ENCODE results near the gene ARHGAP18.
A peak's percentile ranks its signal among the peaks of the same experiment; 100 is the strongest.

The ARHGAP18 gene

DNA sequence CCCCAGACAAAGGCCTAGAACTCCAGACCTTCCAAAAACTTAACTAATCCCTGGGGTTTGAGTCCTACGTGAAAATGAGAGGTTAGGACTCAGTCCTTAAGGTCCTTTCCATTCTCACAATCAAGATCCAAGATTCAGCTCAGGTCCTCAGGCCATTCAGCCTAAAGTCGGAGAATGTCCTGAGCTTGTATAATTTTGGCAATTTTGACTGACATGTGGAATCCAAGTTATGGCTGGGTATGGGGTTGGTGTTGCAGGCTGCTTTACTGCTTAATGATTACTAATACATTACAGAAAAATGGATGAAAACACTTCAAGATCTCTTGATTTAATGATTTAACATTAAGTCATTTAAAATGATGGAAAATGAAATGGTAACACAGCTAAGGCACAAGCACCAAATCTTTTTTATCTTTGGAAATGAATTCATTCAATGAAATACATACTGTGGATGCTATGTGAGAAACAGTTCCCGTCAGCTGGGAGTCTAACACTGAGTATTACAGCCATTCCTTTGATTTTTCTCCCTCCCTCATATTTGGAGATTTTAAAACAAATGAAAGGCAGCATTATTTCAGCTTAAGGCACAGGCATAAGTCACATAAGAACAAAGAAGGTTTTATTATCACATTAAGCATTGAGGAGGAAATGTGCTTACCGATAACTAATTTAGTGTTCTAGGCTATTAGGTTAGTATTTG, 1.3 kb downstream of the ARHGAP18 start:
- Mint-ChIP-seq H3K27ac (no peak overlapping the region), H3K36me3 (ENCODE audit: low read depth) (peaks cover 14% of the 10 kb centered on the region), H3K27me3 (ENCODE audit: low read depth) (peaks cover 4% of the 10 kb centered on the region), H3K9me3 (no peaks in the 10 kb centered on the region), H3K4me1 (ENCODE audit: low read depth) (peaks cover 38% of the 10 kb centered on the region), H3K4me3 (peak overlapping the region; percentile 96)

DNA sequence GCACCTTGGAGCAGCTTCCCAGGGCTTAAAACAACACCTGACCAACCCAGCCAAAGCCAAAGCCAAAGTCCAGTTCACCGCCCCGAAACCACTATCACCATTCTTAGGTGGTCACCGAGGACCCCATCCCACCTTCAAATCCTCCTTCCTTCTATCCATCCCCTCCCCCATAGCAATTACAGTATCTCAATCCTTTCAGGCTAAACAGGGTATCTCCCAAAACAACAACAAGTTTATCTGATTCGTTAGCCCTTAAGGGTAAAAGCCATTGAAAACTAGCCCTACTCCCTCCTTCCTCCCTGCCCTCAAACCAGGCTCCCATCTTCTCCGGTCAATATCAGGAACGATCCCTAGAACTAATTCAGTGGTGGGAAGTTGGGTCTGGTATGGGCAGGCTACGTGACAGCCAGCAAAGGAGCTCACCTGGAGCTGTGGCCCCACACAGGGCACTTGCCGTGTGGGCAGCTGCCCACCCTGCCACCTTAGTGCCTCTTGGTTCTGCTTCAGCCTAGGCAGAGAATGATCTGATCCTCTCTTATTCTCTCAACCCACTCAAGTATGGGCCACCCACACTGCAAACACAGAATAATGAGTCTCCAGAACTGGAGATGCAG, 2.0 kb downstream of the ARHGAP18 start:
- Mint-ChIP-seq H3K4me1 (ENCODE audit: low read depth) (peaks cover 38% of the 10 kb centered on the region), H3K4me3 (no peak overlapping the region), H3K27ac (peak overlapping the region; percentile 13), H3K9me3 (no peaks in the 10 kb centered on the region), H3K27me3 (ENCODE audit: low read depth) (peaks cover 4% of the 10 kb centered on the region), H3K36me3 (ENCODE audit: low read depth) (peaks cover 14% of the 10 kb centered on the region)

DNA sequence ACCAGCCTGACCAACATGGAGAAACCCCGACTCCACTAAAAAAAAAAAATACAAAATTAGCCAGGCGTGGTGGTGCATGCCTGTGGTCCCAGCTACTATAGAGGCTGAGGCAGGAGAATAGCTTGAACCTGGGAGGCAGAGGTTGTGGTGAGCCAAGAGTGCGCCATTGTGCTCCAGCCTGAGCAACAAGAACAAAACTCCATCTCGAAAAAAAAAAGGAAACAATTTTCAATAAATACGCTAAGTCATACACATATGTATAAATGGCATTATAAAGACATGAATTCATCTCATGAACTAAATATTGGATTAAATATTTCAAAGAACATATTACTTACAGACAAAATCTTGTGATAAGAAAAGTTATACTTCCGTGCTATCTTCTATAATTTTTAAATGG, 2.9 kb downstream of the ARHGAP18 start:
- Mint-ChIP-seq H3K4me3 (no peak overlapping the region), H3K27ac (no peak overlapping the region), H3K9me3 (no peaks in the 10 kb centered on the region), H3K36me3 (ENCODE audit: low read depth) (peaks cover 15% of the 10 kb centered on the region), H3K4me1 (ENCODE audit: low read depth) (peaks cover 43% of the 10 kb centered on the region), H3K27me3 (ENCODE audit: low read depth) (peaks cover 4% of the 10 kb centered on the region)

- Mint-ChIP-seq H3K36me3 (ENCODE audit: low read depth) (peaks cover 15% of the 10 kb centered on the region), H3K27me3 (ENCODE audit: low read depth) (no peaks in the 10 kb centered on the region), H3K27ac (no peak overlapping the region), H3K4me1 (ENCODE audit: low read depth) (peaks cover 34% of the 10 kb centered on the region), H3K4me3 (no peak overlapping the region), H3K9me3 (no peaks in the 10 kb centered on the region)
These were observed 4.8 kb downstream of the ARHGAP18 start for GRCh38 chr6:129705212-129705611.

- Mint-ChIP-seq H3K27ac (no peak overlapping the region), H3K36me3 (ENCODE audit: low read depth) (peaks cover 14% of the 10 kb centered on the region), H3K27me3 (ENCODE audit: low read depth) (no peaks in the 10 kb centered on the region), H3K9me3 (no peaks in the 10 kb centered on the region), H3K4me1 (ENCODE audit: low read depth) (peaks cover 32% of the 10 kb centered on the region), H3K4me3 (no peak overlapping the region)
These were observed 5.3 kb downstream of the ARHGAP18 start for GRCh38 chr6:129704708-129705107.

GRCh38 chr6:129701721-129702455, 8.1 kb downstream of the ARHGAP18 start:
- no peak overlapping the region for H3K4me3 Mint-ChIP-seq
- no peaks in the 10 kb centered on the region for H3K27me3 Mint-ChIP-seq (ENCODE audit: low read depth)
- peaks cover 11% of the 10 kb centered on the region for H3K36me3 Mint-ChIP-seq (ENCODE audit: low read depth)
- H3K27ac Mint-ChIP-seq, result no peak overlapping the region
- no peaks in the 10 kb centered on the region for H3K9me3 Mint-ChIP-seq
- peaks cover 22% of the 10 kb centered on the region for H3K4me1 Mint-ChIP-seq (ENCODE audit: low read depth)

DNA sequence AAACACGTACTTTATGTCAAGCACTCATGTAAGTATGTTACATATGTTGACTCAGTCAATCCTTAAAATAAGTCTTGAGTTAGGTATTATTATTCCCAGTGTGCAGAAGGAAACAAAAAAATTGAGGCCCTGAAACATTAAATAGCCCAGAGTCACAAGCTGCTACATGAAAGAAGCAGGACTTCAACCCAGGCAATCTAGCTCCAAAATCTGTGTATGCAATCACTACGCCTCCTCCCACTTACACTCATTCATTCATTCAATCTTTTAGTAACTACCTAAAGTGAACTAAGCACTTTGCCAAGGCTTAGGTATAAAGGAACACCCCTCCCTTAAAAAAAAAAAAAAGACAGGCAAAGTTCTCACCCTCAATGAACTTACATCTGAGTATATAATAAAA, 9.3 kb downstream of the ARHGAP18 start:
- Mint-ChIP-seq H3K27me3 (ENCODE audit: low read depth) (no peaks in the 10 kb centered on the region), H3K9me3 (no peaks in the 10 kb centered on the region), H3K36me3 (ENCODE audit: low read depth) (peaks cover 13% of the 10 kb centered on the region), H3K27ac (no peak overlapping the region), H3K4me1 (ENCODE audit: low read depth) (peaks cover 34% of the 10 kb centered on the region), H3K4me3 (no peak overlapping the region)

- no peaks in the 10 kb centered on the region for H3K9me3 Mint-ChIP-seq
- peaks cover 35% of the 10 kb centered on the region for H3K4me1 Mint-ChIP-seq (ENCODE audit: low read depth)
- no peaks in the 10 kb centered on the region for H3K27me3 Mint-ChIP-seq (ENCODE audit: low read depth)
- H3K36me3 Mint-ChIP-seq (ENCODE audit: low read depth), result peaks cover 7% of the 10 kb centered on the region
- no peak overlapping the region for H3K27ac Mint-ChIP-seq
- H3K4me3 Mint-ChIP-seq, result no peak overlapping the region
These were observed 10.3 kb downstream of the ARHGAP18 start for GRCh38 chr6:129699659-129700058.

GRCh38 chr6:129698430-129698829, 11.5 kb downstream of the ARHGAP18 start:
- Mint-ChIP-seq H3K4me1 (ENCODE audit: low read depth) (peaks cover 42% of the 10 kb centered on the region), H3K36me3 (ENCODE audit: low read depth) (peaks cover 4% of the 10 kb centered on the region), H3K27me3 (ENCODE audit: low read depth) (no peaks in the 10 kb centered on the region), H3K4me3 (no peak overlapping the region), H3K9me3 (no peaks in the 10 kb centered on the region), H3K27ac (no peak overlapping the region)

- H3K4me1 Mint-ChIP-seq (ENCODE audit: low read depth), result peaks cover 47% of the 10 kb centered on the region
- H3K27me3 Mint-ChIP-seq (ENCODE audit: low read depth), result no peaks in the 10 kb centered on the region
- no peak overlapping the region for H3K27ac Mint-ChIP-seq
- H3K36me3 Mint-ChIP-seq (ENCODE audit: low read depth), result peaks cover 6% of the 10 kb centered on the region
- no peak overlapping the region for H3K4me3 Mint-ChIP-seq
- no peaks in the 10 kb centered on the region for H3K9me3 Mint-ChIP-seq
These were observed 12.2 kb downstream of the ARHGAP18 start for GRCh38 chr6:129697788-129698187.

DNA sequence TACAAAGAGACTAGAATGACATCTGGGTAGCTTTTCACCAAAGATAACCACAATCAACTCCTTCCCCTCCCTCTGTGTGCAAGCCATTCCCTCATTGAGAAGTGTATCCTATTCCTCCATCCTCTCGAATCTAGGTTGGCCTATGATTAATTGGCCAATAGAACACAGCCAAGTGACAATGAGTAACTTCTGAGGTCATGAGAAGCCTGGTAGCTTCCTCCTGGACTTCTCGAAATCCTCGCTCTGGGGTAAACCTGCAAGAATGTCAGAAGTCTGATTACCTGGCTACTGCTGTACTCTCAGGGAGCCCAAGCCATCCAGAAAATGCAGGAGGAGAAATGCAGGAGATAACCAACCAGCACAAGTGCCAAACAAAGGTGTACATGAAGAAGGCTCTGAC, 13.1 kb downstream of the ARHGAP18 start:
- peaks cover 44% of the 10 kb centered on the region for H3K4me1 Mint-ChIP-seq (ENCODE audit: low read depth)
- no peak overlapping the region for H3K27ac Mint-ChIP-seq
- H3K36me3 Mint-ChIP-seq (ENCODE audit: low read depth), result peaks cover 5% of the 10 kb centered on the region
- H3K4me3 Mint-ChIP-seq, result no peak overlapping the region
- H3K9me3 Mint-ChIP-seq, result no peaks in the 10 kb centered on the region
- no peaks in the 10 kb centered on the region for H3K27me3 Mint-ChIP-seq (ENCODE audit: low read depth)

- Mint-ChIP-seq H3K9me3 (no peaks in the 10 kb centered on the region), H3K4me1 (ENCODE audit: low read depth) (peaks cover 48% of the 10 kb centered on the region), H3K27ac (peak overlapping the region; percentile 7), H3K36me3 (ENCODE audit: low read depth) (peaks cover 5% of the 10 kb centered on the region), H3K27me3 (ENCODE audit: low read depth) (no peaks in the 10 kb centered on the region), H3K4me3 (peak overlapping the region; percentile 18)
These were observed 14.0 kb downstream of the ARHGAP18 start for GRCh38 chr6:129696028-129696418.

DNA sequence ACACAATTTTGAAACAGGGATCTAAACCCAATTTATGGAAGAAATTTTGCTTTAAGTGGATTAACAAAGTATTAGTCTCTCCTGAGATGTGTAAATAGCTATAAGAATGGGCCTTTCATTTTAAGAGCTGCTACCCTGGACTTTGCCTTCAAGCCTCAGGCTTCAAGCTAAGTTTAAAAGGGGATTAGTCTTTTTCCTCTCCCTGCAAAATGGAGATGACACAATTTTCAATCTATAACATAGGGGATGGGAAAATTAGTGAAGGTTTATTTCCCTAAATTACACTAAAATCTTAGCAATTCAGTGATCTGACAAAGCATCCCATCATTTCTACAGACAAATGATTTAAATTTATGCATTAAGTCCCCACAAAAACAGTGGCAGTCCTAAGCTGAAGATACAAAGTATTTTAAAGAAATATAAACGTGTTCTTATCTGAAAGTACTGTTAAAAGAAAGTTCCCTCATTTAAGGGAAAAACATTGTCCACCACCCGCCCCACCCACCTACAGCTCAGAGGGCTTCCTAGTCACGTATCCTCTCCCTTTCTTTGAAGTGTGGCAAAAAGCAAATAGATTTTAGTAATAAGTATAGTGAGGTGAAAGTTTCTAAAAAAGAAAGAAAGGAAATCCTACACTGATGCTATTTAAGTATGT, 14.5 kb downstream of the ARHGAP18 start:
- Mint-ChIP-seq H3K27me3 (ENCODE audit: low read depth) (no peaks in the 10 kb centered on the region), H3K36me3 (ENCODE audit: low read depth) (peaks cover 5% of the 10 kb centered on the region), H3K4me3 (peak overlapping the region; percentile 18), H3K4me1 (ENCODE audit: low read depth) (peaks cover 49% of the 10 kb centered on the region), H3K9me3 (no peaks in the 10 kb centered on the region), H3K27ac (peak overlapping the region; percentile 7)

DNA sequence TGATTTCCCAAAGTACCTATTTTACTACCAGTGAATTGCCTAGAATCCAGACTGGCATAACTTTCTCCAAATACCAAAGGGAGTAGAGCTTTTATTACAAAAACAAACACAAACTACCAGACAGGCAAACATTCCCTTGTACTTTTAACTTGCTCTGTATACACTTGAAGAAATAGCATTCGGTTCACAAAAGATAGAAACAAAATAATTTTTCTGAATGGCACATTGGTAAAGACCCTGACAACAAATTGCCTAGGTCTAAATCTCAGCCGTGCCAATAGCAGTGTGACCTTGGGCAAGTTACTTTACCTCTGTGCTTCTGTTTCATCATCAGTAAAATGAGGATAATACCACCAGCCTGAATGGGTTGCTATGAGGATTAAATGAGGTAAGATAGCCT, 15.9 kb downstream of the ARHGAP18 start:
- no peaks in the 10 kb centered on the region for H3K27me3 Mint-ChIP-seq (ENCODE audit: low read depth)
- no peaks in the 10 kb centered on the region for H3K9me3 Mint-ChIP-seq
- H3K36me3 Mint-ChIP-seq (ENCODE audit: low read depth), result peaks cover 5% of the 10 kb centered on the region
- H3K4me3 Mint-ChIP-seq, result no peak overlapping the region
- H3K27ac Mint-ChIP-seq, result no peak overlapping the region
- H3K4me1 Mint-ChIP-seq (ENCODE audit: low read depth), result peaks cover 45% of the 10 kb centered on the region

All from T-helper 1 cell treated with Interleukin-12 subunit alpha and Interleukin-12 subunit beta and Interleukin-4 antibody, amounts not matched to agents 30 μg/mL and 1 μg/mL, for 36 hours (primary cell).